Duodenal mucosa (tissue), 2 donors: Measurements from ENCODE around the gene CCDC178.
"Not testable (repeated sequence)": the region's sequence is repeated elsewhere in the genome, so short reads cannot be mapped to it uniquely, and the experiment has no call there.

Experiments used
- H3K27ac ChIP-seq: one replicate; pipeline ENCODE4 v1.7.0; 2013; ENCODE audit warnings: low read depth, low read length
- H3K27me3 ChIP-seq, 2 donors: one replicate each; pipeline ENCODE4 v1.7.0; 2013; ENCODE audit warnings: low read length in 2 of 2, control low read depth in 1 of 2; ENCODE audit not compliant: insufficient read depth in 2 of 2, control insufficient read depth in 1 of 2
- H3K36me3 ChIP-seq, 2 donors: one replicate each; pipeline ENCODE4 v1.7.0; 2013; ENCODE audit warnings: low read length in 2 of 2, control low read depth in 1 of 2; ENCODE audit not compliant: insufficient read depth in 2 of 2, control insufficient read depth in 1 of 2
- H3K4me1 ChIP-seq, 2 donors: one replicate each; pipeline ENCODE4 v1.7.0; 2013; ENCODE audit warnings: low read length in 2 of 2, control low read depth in 1 of 2; ENCODE audit not compliant: insufficient read depth in 2 of 2, control insufficient read depth in 1 of 2
- H3K4me3 ChIP-seq, 2 donors: one replicate each; pipeline ENCODE4 v1.7.0; 2013; ENCODE audit warnings: low read length in 2 of 2, low read depth in 1 of 2
- H3K9ac ChIP-seq, 2 donors: one replicate each; pipeline ENCODE4 v1.7.0; 2013; ENCODE audit warnings: low read length in 2 of 2, low read depth in 1 of 2
- H3K9me3 ChIP-seq, 2 donors: one replicate each; pipeline ENCODE4 v1.7.0; 2013; ENCODE audit warnings: low read length in 2 of 2, control low read depth in 1 of 2; ENCODE audit not compliant: control insufficient read depth in 1 of 2

CCDC178 gene

DNA sequence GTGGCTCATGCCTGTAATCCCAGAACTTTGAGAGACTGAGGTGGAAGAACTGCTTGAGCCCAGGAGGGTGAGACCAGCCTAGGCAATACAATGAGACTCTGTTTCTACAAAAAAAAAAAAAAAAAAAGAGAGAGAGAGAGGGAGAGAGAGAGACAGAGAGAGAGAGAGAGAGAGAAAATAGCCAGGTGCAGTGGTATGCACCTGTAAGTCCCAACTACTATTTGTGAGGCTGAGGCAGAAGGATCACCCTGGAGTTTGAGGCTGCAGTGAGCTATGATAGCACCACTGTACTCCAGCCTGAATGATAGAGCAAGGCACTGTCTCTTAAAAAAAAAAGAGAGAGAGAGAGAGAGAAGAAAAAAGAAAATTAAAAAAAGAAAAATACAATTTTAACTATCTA lies 245.7 kb downstream of the CCDC178 start:
- Histone ChIP-seq H3K4me3 (no peak overlapping the region), H3K4me1 (no peaks in the 10 kb centered on the region), H3K27me3 (no peaks in the 10 kb centered on the region), H3K36me3 (no peaks in the 10 kb centered on the region), H3K27ac (no peak overlapping the region), H3K9ac (no peak overlapping the region), H3K9me3 (no peaks in the 10 kb centered on the region)

DNA sequence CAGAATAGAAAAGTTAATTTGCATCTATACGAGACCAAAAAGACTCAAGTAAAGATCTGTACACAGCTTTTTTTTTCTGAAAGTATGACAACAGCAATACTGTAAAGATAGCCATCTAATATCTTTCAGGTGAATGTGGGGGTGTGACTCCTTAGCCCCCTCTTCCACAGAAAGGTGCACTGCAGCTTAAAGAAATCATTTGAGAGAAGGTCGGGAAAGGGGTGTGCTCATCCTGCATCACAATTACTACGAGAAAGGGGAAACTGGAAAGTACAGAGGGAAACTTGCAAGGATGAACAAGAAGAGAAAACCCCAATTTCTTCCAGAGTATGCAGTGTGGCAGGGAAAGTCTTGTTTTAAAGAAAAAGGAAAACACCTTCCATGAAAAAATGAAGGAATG lies 255.6 kb downstream of the CCDC178 start:
- H3K4me3 ChIP-seq, result no peak overlapping the region
- no peak overlapping the region for H3K9ac ChIP-seq
- H3K9me3 ChIP-seq, result no peaks in the 10 kb centered on the region
- no peaks in the 10 kb centered on the region for H3K27me3 ChIP-seq
- H3K36me3 ChIP-seq, result no peaks in the 10 kb centered on the region
- H3K27ac ChIP-seq, result no peak overlapping the region
- H3K4me1 ChIP-seq, result peaks cover 0 to 5% of the 10 kb centered on the region in 2 donors

DNA sequence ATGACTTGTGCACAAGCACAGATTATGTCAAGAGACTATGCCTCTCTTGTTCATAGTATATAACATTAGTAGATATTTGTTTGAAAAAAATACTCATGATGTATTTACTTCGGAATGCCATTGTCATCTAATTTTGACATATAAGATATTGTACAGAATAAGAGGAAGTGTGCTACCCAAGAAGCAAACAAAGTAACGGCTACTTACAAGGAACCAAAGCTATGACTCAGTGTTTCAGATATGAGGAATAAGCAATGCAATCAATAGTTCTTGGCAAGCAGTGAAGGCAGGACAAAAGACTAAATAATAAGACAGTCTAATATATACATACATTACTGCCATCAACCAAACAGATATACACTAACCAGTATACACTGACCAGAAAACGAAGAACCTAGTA lies 256.3 kb downstream of the CCDC178 start:
- Histone ChIP-seq H3K9me3 (no peaks in the 10 kb centered on the region), H3K4me1 (peaks cover 0 to 5% of the 10 kb centered on the region in 2 donors), H3K9ac (no peak overlapping the region), H3K4me3 (no peak overlapping the region), H3K36me3 (no peaks in the 10 kb centered on the region), H3K27me3 (no peaks in the 10 kb centered on the region), H3K27ac (no peak overlapping the region)

DNA sequence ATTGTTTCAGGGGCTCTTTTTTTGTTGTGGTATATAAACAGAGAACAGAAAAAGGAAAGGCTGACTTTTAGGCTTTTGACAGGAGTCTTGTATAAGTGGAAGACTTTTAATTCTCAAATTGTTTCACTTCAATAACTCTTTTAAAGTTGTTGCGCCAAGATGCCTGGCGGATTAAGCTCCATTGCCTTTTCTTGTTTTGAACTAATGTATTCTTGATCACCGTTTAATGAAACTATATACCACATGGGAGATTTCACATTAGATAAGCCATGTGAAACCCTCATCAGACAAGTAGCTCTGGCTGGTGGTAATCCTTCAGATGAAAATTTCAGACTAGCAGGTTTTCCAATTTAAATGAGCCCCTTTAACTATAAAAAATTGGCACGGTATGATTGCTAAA lies 257.4 kb downstream of the CCDC178 start:
- Histone ChIP-seq H3K36me3 (no peaks in the 10 kb centered on the region), H3K4me1 (peaks cover 0 to 5% of the 10 kb centered on the region in 2 donors), H3K27me3 (no peaks in the 10 kb centered on the region), H3K9ac (no peak overlapping the region), H3K4me3 (no peak overlapping the region), H3K27ac (no peak overlapping the region), H3K9me3 (no peaks in the 10 kb centered on the region)

DNA sequence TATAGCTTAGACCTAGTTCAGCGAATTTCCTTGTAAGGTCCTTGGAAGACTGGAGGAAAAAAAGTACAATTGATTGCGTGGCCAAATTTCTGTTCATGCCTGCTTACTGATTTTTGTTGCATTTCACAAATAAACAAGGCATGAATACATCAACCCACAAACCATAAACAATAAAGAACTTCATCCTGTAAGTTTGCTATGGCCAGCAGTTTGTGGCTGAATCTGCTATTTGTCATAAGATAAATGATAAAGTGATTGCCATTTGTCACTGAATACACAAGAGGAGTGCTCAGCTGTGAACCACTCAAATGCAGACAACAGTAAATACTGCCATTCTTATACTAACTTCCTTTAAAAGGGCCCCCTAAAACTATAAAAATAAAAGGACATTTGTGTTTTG lies 259.5 kb downstream of the CCDC178 start:
- H3K27ac ChIP-seq, result no peak overlapping the region
- peaks cover 0 to 2% of the 10 kb centered on the region in 2 donors for H3K4me1 ChIP-seq
- no peaks in the 10 kb centered on the region for H3K36me3 ChIP-seq
- H3K9ac ChIP-seq, result no peak overlapping the region
- no peak overlapping the region for H3K4me3 ChIP-seq
- H3K27me3 ChIP-seq, result no peaks in the 10 kb centered on the region
- no peaks in the 10 kb centered on the region for H3K9me3 ChIP-seq

DNA sequence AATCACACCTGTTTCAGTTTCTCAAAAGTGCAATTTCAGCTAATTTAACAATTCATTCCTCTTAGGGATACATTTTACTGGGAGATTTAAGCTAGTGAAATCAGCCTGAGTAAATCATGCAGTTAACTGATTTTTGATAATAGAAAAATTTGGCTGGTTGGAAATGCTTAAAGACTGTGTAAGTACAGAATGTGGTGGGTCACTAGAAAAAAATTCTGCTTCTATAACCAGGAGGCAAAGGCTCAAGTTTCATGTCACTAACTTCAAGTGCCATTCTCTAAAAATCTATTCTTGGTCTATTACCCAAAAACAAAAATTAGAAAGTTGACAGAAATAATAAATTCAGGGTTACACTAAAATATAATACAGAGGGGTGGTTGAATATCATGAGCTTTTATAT lies 271.3 kb downstream of the CCDC178 start:
- Histone ChIP-seq H3K4me3 (no peak overlapping the region), H3K9me3 (no peaks in the 10 kb centered on the region), H3K4me1 (no peaks in the 10 kb centered on the region), H3K36me3 (no peaks in the 10 kb centered on the region), H3K27me3 (no peaks in the 10 kb centered on the region), H3K27ac (no peak overlapping the region), H3K9ac (no peak overlapping the region)

DNA sequence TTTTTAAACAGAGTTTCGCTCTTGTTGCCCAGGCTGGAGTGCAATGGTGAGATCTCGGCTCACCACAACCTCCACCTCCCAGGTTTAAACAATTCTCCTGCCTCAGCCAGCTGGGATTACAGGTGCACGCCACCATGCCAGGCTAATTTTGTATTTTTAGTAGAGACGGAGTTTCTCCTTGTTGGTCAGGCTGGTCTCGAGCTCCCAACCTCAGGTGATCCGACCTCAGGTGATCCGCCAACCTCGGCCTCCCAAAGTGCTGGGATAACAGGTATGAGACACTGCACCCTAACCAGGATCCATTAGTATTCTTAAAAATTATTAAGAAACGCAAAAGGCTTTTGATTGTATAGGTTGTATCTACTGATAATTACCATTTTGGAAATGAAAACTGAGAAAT lies 276.4 kb downstream of the CCDC178 start:
- not testable (repeated sequence) for H3K9me3 ChIP-seq, H3K4me3 ChIP-seq, H3K36me3 ChIP-seq, H3K4me1 ChIP-seq, H3K27me3 ChIP-seq, H3K9ac ChIP-seq, H3K27ac ChIP-seq

DNA sequence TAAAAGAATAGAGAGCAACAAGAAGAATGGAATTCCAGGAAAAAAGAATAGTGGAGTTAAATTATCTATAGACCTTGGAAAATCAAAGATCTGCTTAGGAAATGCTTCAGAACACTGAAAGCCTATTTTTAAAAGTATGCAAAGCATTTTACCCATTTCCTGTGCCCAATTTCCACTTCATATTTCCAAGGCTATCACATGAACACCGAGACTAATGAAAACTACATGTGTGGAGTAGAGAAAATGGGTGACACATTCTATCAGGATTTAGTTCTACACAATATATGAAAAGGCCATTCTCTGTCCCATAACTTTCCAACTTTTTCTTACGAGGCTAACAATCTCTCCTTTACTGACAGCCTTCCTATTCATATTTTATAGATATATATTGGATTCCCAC lies 279.4 kb downstream of the CCDC178 start:
- Histone ChIP-seq H3K27me3 (no peaks in the 10 kb centered on the region), H3K9me3 (no peaks in the 10 kb centered on the region), H3K27ac (no peak overlapping the region), H3K9ac (no peak overlapping the region), H3K36me3 (no peaks in the 10 kb centered on the region), H3K4me3 (no peak overlapping the region), H3K4me1 (no peaks in the 10 kb centered on the region)

DNA sequence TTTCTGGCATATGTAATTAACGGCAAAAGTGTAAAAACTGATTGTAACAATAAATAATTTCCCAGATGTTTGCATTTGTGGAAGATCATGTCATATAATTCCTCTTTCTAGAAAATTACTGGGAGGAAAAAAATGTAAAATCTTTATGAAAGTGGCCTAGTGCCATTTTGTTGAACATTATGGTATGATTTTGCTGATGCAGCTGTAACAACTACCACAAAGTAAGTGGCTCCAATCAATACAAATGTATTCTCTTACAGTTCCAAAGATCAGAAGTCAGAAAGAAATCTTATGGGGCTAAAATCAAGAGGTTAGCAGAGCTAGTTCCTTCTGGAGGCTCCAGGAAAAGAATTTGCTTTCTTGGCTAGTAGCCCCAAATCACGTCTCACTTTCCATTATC lies 281.4 kb downstream of the CCDC178 start:
- no peak overlapping the region for H3K4me3 ChIP-seq
- no peak overlapping the region for H3K27ac ChIP-seq
- no peaks in the 10 kb centered on the region for H3K4me1 ChIP-seq

DNA sequence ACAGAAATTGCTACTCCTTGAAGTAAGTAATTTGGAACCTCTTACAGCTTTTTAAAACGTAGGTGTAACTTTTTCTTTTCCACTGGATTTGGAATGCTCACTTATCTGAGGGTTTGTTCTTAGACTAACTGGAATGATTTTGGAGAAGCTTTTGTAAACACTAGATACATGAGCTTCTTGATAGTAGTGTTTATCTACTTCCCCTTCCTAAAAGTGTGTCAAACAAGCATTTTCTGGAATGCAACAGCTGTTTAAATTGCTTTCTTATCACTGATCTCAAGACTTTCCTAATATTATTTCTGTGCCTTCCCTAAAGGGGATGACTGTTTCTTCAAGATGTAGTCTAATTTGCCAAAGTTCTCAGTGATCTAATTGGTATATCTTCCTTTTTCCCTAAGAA lies 282.6 kb downstream of the CCDC178 start:
- Histone ChIP-seq H3K4me1 (no peaks in the 10 kb centered on the region), H3K27ac (no peak overlapping the region), H3K9me3 (no peaks in the 10 kb centered on the region), H3K9ac (no peak overlapping the region), H3K27me3 (no peaks in the 10 kb centered on the region), H3K36me3 (no peaks in the 10 kb centered on the region), H3K4me3 (no peak overlapping the region)

More for the DNA sequence above, 281.4 kb downstream of the CCDC178 start:
- Histone ChIP-seq H3K36me3 (no peaks in the 10 kb centered on the region), H3K9ac (no peak overlapping the region), H3K9me3 (no peaks in the 10 kb centered on the region), H3K27me3 (no peaks in the 10 kb centered on the region)

DNA sequence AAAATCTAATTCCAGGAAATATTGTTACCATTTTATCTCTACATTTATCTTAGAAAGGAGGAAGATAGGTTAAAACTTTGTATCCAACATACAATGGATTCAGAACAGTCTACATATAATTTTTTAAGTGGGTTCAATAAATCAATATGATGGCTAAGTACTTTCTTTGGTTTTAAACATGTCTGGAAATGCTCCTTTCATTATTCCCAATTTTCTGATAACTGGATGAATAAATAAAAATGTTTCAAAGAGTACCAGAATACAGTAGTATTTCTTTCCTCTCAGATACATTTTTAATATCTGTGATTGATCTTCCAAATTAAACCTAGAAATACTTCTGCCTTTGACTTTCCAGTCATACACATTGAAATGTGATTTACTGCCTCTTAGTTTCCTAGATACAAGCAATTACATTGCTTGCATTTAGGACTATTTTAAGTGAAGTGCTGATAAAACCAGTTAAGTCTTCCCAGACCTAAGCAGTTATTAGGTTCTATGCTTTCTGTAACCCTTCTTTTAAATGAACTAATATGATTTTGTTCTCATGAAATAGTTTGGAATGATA lies 283.5 kb downstream of the CCDC178 start:
- Histone ChIP-seq H3K27me3 (no peaks in the 10 kb centered on the region), H3K4me1 (no peaks in the 10 kb centered on the region), H3K9ac (no peak overlapping the region), H3K27ac (no peak overlapping the region), H3K36me3 (no peaks in the 10 kb centered on the region), H3K9me3 (no peaks in the 10 kb centered on the region), H3K4me3 (no peak overlapping the region)
